Measurements from ENCODE around the gene RAB3C. TPM values are rescaled to one million over a fixed set of nuclear protein-coding genes. Genes with fewer than 3 reads are reported as not detected.
A peak's percentile ranks its signal among the peaks of the same experiment; 100 is the strongest.

RAB3C gene
- total and polyA plus RNA-seq, 12 donors: 0.08 to 4.9 (median 0.37) TPM

GRCh38 chr5:58898006-58898405 lies 315.1 kb downstream of the RAB3C start:
- peaks cover 0 to 8% (median 0%) of the 10 kb centered on the region in 9 donors for H3K4me1 ChIP-seq
- H3K27ac ChIP-seq: no peak overlapping the region
- no peak overlapping the region for H3K4me3 ChIP-seq
- ATAC-seq: no peak
- DNase-seq: no peak
- 55 to 71% methylated on average over 4 of the region's 4 CpGs for WGBS, 2 donors
- H3K36me3 ChIP-seq: no peaks in the 10 kb centered on the region
- no peaks in the 10 kb centered on the region for H3K9me3 ChIP-seq
- no peak for TF ChIP-seq CTCF (IDR thresholded peaks at IDR 0.05)
- intact Hi-C loops (cut with DNase I): loop anchor here in 4 of 10 donors (5.0 to 10.0 kb wide), 5 partner anchors 104 to 487 kb away; no protein-coding TSS in a partner anchor
- H3K27me3 ChIP-seq: no peaks in the 10 kb centered on the region

GRCh38 chr5:58898538-58898937 lies 315.7 kb downstream of the RAB3C start:
- DNase-seq (no peak), ATAC-seq (peak in 4 of 8 donors; percentile 55 to 67 (median 58))
- Histone ChIP-seq H3K27me3 (no peaks in the 10 kb centered on the region), H3K36me3 (no peaks in the 10 kb centered on the region), H3K4me1 (peaks cover 0 to 8% (median 0%) of the 10 kb centered on the region in 9 donors), H3K4me3 (no peak overlapping the region), H3K27ac (no peak overlapping the region), H3K9me3 (no peaks in the 10 kb centered on the region)
- intact Hi-C loops (cut with DNase I): loop anchor here in 4 of 10 donors (5.0 to 10.0 kb wide), 5 partner anchors 104 to 486 kb away; no protein-coding TSS in a partner anchor
- TF ChIP-seq CTCF (IDR thresholded peaks at IDR 0.05): no peak

- H3K9me3 ChIP-seq: peaks cover 0 to 4% (median 0%) of the 10 kb centered on the region in 11 donors
- ATAC-seq (no peak), DNase-seq (no peak)
- H3K4me3 ChIP-seq: no peak overlapping the region
- no peaks in the 10 kb centered on the region for H3K36me3 ChIP-seq
- H3K27me3 ChIP-seq: no peaks in the 10 kb centered on the region
- 88 to 89% methylated on average over 11 of the region's 11 CpGs for WGBS, 2 donors
- peaks cover 0 to 8% (median 0%) of the 10 kb centered on the region in 9 donors for H3K4me1 ChIP-seq
- H3K27ac ChIP-seq: no peak overlapping the region
- TF ChIP-seq CTCF (IDR thresholded peaks at IDR 0.05): no peak
- intact Hi-C loops (cut with DNase I): loop anchor here in 2 of 10 donors (5.0 to 10.0 kb wide), 2 partner anchors 101 to 474 kb away; no protein-coding TSS in a partner anchor
Observed at GRCh38 chr5:58901271-58901670, 318.4 kb downstream of the RAB3C start.

GRCh38 chr5:58902305-58902704 lies 319.4 kb downstream of the RAB3C start:
- TF ChIP-seq CTCF (IDR thresholded peaks at IDR 0.05): no peak
- DNase-seq: no peak

More at GRCh38 chr5:58902305-58902704, 319.4 kb downstream of the RAB3C start:
- intact Hi-C loops (cut with DNase I): loop anchor here in 2 of 10 donors (5.0 to 10.0 kb wide), 2 partner anchors 100 to 472 kb away; no protein-coding TSS in a partner anchor
- no peaks in the 10 kb centered on the region for H3K27me3 ChIP-seq
- peaks cover 0 to 8% (median 0%) of the 10 kb centered on the region in 9 donors for H3K4me1 ChIP-seq
- H3K9me3 ChIP-seq: peaks cover 0 to 8% (median 0%) of the 10 kb centered on the region in 11 donors
- no peak overlapping the region for H3K4me3 ChIP-seq
- ATAC-seq: no peak
- H3K36me3 ChIP-seq: no peaks in the 10 kb centered on the region
- H3K27ac ChIP-seq: no peak overlapping the region

Measured in heart right ventricle (tissue), 16 donors.